Measurements from ENCODE around the gene PRKD1.
"Not testable (repeated sequence)": the region's sequence is repeated elsewhere in the genome, so short reads cannot be mapped to it uniquely, and the experiment has no call there.

Gene PRKD1

DNA sequence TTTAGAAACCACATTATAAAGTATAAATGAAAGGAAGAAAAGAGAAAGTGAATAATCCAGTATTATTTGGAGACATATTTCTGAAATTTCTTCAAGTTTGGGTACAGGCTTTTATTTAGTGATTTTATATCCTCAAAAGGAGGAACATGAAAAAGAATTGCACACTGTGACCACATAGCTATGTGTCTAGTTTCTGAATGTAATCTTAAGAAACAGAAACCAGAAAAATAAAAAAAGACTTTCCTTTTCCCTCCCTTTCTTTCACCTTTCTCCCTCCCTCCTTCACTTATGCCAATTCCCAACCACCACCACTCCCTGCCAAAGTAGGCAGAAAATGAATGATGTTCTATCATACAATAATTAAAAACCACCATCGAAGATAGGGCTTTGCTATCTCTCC is 189.6 kb downstream of the PRKD1 start:
- Histone ChIP-seq H3K36me3 (ENCODE audit: control insufficient read depth, insufficient read depth, low read length, severe bottlenecking) (no peaks in the 10 kb centered on the region), H3K9me3 (ENCODE audit: control insufficient read depth, low read length) (no peaks in the 10 kb centered on the region), H3K4me3 (ENCODE audit: low read length) (no peak overlapping the region), H3K27me3 (replicated peaks; ENCODE audit: control insufficient read depth, insufficient read depth, low read length) (no peaks in the 10 kb centered on the region), H3K4me1 (ENCODE audit: control insufficient read depth, insufficient read depth, low read length) (peaks cover 50% of the 10 kb centered on the region), H3K9ac (ENCODE audit: low read length) (no peak overlapping the region)
- no peak for DNase-seq (ENCODE audit: low read depth)

DNA sequence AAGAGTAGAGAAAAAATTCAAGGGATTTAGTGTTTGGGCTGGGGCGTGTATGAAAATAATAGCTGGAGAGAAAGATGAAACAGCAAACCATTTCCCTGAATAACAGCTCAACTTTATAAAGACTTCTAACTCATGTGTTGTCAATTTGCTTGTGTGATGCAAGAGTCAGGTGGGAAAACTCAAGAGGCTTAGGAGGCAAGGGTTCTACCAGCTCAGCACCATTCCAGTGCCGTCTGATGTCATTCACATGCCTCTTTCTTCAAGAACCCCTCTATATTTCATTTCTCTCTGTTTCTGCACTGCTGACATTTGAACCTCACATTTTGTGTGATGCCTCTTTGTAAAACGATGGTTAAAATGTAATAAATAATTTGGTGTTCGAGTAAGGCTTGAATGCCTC is 192.2 kb downstream of the PRKD1 start:
- Histone ChIP-seq H3K9ac (ENCODE audit: low read length) (no peak overlapping the region), H3K4me3 (ENCODE audit: low read length) (no peak overlapping the region), H3K9me3 (ENCODE audit: control insufficient read depth, low read length) (no peaks in the 10 kb centered on the region), H3K4me1 (ENCODE audit: control insufficient read depth, insufficient read depth, low read length) (peaks cover 26% of the 10 kb centered on the region), H3K36me3 (ENCODE audit: control insufficient read depth, insufficient read depth, low read length, severe bottlenecking) (no peaks in the 10 kb centered on the region), H3K27me3 (replicated peaks; ENCODE audit: control insufficient read depth, insufficient read depth, low read length) (no peaks in the 10 kb centered on the region)
- DNase-seq (ENCODE audit: low read depth), result peak; percentile 63

DNA sequence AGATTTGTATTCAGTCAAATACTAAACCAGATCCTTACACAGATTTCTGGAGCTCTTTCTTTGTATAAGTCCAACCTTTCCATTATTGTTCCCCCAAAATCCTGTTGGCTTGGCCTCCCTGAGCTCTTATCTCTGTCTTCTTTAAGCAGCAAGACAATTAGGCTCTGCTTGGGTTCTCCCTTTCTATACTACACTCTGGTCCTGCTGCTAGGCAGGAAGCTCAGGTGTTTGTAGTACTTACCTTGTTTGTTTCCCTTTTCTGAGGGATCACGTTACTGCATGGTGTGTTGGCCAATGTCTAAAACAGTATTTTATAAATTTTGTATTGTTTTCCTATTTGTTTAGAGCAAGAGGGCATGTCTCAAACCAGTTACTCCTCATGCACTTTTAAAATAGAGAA is 192.9 kb downstream of the PRKD1 start:
- DNase-seq (ENCODE audit: low read depth), result no peak
- Histone ChIP-seq H3K4me3 (ENCODE audit: low read length) (no peak overlapping the region), H3K27me3 (replicated peaks; ENCODE audit: control insufficient read depth, insufficient read depth, low read length) (no peaks in the 10 kb centered on the region), H3K9ac (ENCODE audit: low read length) (no peak overlapping the region), H3K4me1 (ENCODE audit: control insufficient read depth, insufficient read depth, low read length) (peaks cover 18% of the 10 kb centered on the region), H3K36me3 (ENCODE audit: control insufficient read depth, insufficient read depth, low read length, severe bottlenecking) (no peaks in the 10 kb centered on the region), H3K9me3 (ENCODE audit: control insufficient read depth, low read length) (no peaks in the 10 kb centered on the region)

DNA sequence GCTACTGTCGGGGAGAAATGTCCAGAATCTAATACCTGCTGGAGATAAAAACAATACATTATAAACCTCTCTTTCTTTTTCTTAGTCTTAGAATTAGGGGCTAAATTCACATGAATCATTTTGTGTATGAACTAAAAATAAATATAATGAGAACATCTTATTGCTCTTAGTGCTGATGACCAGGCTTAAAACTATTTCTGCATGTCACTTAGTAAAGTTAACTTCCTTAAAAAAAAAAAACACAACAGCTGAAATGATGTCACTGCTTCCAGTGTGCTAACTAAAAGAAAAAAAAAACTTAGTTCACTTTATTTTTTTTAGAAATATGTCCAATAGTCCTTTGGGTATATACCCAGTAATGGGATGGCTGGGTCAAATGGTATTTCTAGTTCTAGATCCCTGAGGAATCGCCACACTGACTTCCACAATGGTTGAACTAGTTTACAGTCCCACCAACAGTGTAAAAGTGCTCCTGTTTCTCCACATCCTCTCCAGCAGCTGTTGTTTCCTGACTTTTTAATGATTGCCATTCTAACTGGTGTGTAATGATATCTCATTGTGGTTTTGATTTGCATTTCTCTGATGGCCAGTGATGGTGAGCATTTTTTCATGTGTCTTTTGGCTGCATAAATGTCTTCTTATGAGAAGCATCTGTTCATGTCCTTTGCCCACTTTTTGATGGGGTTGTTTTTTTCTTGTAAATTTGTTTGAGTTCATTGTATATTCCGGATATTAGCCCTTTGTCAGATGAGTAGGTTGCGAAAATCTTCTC is 200.9 kb downstream of the PRKD1 start:
- peak overlapping the region; percentile 1 for H3K9ac ChIP-seq (ENCODE audit: low read length)
- peaks cover 23% of the 10 kb centered on the region for H3K4me1 ChIP-seq (ENCODE audit: control insufficient read depth, insufficient read depth, low read length)
- not testable (repeated sequence) for H3K9me3 ChIP-seq (ENCODE audit: control insufficient read depth, low read length); H3K27me3 ChIP-seq (replicated peaks; ENCODE audit: control insufficient read depth, insufficient read depth, low read length); H3K36me3 ChIP-seq (ENCODE audit: control insufficient read depth, insufficient read depth, low read length, severe bottlenecking)
- peak overlapping the region; percentile 20 for H3K4me3 ChIP-seq (ENCODE audit: low read length)
- DNase-seq (ENCODE audit: low read depth), result peak; percentile 61

DNA sequence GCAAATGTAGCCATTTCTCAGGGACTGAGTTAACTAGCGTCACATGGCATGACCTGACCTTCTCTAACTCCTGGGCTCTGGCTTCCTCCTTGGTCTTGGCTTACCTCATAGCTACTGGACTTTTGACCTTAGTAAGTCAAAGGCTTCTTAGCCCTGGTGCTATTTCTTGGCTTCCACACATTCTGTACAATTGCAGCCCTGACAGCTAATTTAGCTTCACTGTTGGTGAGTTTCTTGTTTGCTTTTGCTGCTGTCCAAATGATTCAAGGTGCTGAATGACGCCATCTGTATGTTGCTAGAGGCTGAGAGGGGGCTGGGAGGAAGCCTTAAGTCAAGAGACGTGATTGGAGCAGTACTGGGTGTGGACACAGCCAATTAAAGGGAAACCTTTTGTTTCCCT is 202.7 kb downstream of the PRKD1 start:
- Histone ChIP-seq H3K36me3 (ENCODE audit: control insufficient read depth, insufficient read depth, low read length, severe bottlenecking) (no peaks in the 10 kb centered on the region), H3K27me3 (replicated peaks; ENCODE audit: control insufficient read depth, insufficient read depth, low read length) (no peaks in the 10 kb centered on the region), H3K4me1 (ENCODE audit: control insufficient read depth, insufficient read depth, low read length) (peaks cover 23% of the 10 kb centered on the region), H3K9me3 (ENCODE audit: control insufficient read depth, low read length) (no peaks in the 10 kb centered on the region), H3K9ac (ENCODE audit: low read length) (no peak overlapping the region), H3K4me3 (ENCODE audit: low read length) (no peak overlapping the region)
- DNase-seq (ENCODE audit: low read depth), result peak; percentile 36

DNA sequence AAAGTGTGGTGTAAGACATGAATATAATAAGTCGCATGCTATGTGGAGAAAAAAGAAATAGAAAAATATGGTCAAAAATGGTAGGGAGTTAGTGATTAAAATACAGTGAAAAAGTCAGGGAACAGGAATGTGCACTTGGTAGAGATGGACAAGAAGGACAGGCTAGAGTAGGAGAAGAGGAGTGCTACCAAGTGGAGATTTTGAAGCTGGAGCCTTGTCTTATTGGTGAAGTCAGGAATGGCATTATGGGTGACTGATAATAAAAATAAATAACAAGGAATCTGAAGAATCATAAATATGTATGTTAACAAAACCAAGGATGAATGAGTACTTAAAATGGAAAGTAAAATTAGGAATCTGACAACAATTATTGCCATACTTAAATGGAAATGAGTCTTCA is 204.8 kb downstream of the PRKD1 start:
- no peak overlapping the region for H3K9ac ChIP-seq (ENCODE audit: low read length)
- DNase-seq (ENCODE audit: low read depth), result no peak
- peaks cover 23% of the 10 kb centered on the region for H3K4me1 ChIP-seq (ENCODE audit: control insufficient read depth, insufficient read depth, low read length)
- H3K9me3 ChIP-seq (ENCODE audit: control insufficient read depth, low read length), result no peaks in the 10 kb centered on the region
- H3K4me3 ChIP-seq (ENCODE audit: low read length), result no peak overlapping the region
- H3K36me3 ChIP-seq (ENCODE audit: control insufficient read depth, insufficient read depth, low read length, severe bottlenecking), result peaks cover 4% of the 10 kb centered on the region
- H3K27me3 ChIP-seq (replicated peaks; ENCODE audit: control insufficient read depth, insufficient read depth, low read length), result no peaks in the 10 kb centered on the region

DNA sequence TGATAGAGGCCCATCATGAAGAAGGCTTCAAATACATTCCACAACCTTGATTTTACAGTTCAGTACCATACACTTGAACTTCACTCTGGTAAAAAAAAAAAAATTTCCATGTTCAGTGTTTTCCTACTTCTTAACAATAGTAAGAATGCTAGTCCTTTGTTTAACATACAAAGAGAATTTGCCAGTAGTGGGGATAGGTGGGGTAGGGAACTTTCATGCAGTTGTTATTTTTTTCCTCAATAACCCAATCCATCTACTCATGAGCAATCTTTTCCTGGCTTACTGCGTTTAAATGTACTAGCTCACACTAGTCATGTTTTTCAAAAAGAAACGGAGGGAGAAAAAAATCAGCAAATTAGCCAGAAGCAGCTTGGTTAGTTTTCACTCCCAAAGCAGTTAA is 206.1 kb downstream of the PRKD1 start:
- peaks cover 26% of the 10 kb centered on the region for H3K4me1 ChIP-seq (ENCODE audit: control insufficient read depth, insufficient read depth, low read length)
- peaks cover 5% of the 10 kb centered on the region for H3K36me3 ChIP-seq (ENCODE audit: control insufficient read depth, insufficient read depth, low read length, severe bottlenecking)
- no peak overlapping the region for H3K4me3 ChIP-seq (ENCODE audit: low read length)
- H3K9ac ChIP-seq (ENCODE audit: low read length), result no peak overlapping the region
- DNase-seq (ENCODE audit: low read depth), result no peak
- H3K27me3 ChIP-seq (replicated peaks; ENCODE audit: control insufficient read depth, insufficient read depth, low read length), result no peaks in the 10 kb centered on the region
- H3K9me3 ChIP-seq (ENCODE audit: control insufficient read depth, low read length), result no peaks in the 10 kb centered on the region

DNA sequence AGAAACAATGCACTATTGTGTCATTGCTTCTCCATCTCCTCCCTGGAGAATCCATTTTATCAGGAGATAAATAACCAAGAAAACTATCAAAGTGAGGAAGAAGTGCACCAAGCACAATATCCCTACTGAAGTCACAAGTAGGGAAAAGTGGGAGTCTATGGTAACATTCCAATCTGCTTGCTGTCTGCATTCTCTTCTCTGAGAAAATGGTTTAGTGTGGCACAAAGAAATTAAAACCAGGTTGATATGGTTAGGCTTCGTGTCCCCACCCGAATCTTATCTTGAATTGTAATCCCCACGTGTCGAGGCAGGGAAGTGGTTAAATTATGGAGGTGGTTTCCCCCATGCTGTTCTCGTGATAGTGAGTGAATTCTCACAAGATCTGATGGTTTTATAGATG is 209.7 kb downstream of the PRKD1 start:
- DNase-seq (ENCODE audit: low read depth), result no peak
- H3K4me1 ChIP-seq (ENCODE audit: control insufficient read depth, insufficient read depth, low read length), result peaks cover 19% of the 10 kb centered on the region
- no peak overlapping the region for H3K4me3 ChIP-seq (ENCODE audit: low read length)

DNA sequence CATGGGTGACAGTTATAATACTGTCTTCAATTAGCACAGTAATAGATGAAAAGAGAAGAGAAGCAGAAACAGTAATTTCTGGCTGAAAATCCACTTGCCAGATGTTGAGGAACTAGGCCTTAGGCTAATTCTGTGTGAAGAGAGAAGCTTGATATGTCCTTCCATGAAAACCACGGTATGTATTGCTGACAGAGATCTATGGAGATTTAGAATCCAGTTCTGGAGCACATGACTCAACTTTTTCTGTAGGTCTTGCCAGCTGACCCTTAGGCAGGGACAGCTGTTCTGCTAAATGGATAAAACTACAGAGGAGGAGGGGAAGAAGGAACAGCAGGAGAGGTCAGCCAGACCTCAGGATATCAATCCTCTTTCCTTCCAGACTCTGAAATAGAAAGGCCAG is 211.5 kb downstream of the PRKD1 start:
- peak overlapping the region; percentile 14 for H3K9ac ChIP-seq (ENCODE audit: low read length)
- no peaks in the 10 kb centered on the region for H3K27me3 ChIP-seq (replicated peaks; ENCODE audit: control insufficient read depth, insufficient read depth, low read length)
- H3K36me3 ChIP-seq (ENCODE audit: control insufficient read depth, insufficient read depth, low read length, severe bottlenecking), result peaks cover 5% of the 10 kb centered on the region
- peak; percentile 57 for DNase-seq (ENCODE audit: low read depth)
- no peaks in the 10 kb centered on the region for H3K9me3 ChIP-seq (ENCODE audit: control insufficient read depth, low read length)
- H3K4me1 ChIP-seq (ENCODE audit: control insufficient read depth, insufficient read depth, low read length), result peaks cover 19% of the 10 kb centered on the region
- H3K4me3 ChIP-seq (ENCODE audit: low read length), result no peak overlapping the region

More for the DNA sequence above, 209.7 kb downstream of the PRKD1 start:
- H3K36me3 ChIP-seq (ENCODE audit: control insufficient read depth, insufficient read depth, low read length, severe bottlenecking), result peaks cover 5% of the 10 kb centered on the region
- no peaks in the 10 kb centered on the region for H3K27me3 ChIP-seq (replicated peaks; ENCODE audit: control insufficient read depth, insufficient read depth, low read length)
- H3K9ac ChIP-seq (ENCODE audit: low read length), result no peak overlapping the region
- H3K9me3 ChIP-seq (ENCODE audit: control insufficient read depth, low read length), result no peaks in the 10 kb centered on the region

DNA sequence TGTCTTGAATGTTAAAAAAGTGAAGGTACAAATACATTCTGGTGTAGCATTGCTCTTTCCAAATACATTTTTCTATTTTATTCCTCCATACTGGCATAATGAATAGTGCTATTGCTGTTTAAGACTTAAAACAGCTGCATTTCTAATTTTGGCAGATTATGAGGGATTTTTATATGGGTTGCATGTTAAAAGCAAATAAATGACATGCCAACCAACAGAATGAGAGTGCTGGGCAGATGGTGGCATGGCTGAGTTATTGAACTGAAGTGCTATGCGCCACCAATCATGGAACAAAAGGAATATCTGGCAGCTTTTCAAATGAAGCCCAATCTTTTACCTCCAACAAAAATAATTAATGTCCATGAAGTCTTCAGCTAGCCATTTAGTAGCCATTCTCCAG is 215.0 kb downstream of the PRKD1 start:
- DNase-seq (ENCODE audit: low read depth), result no peak
- no peak overlapping the region for H3K9ac ChIP-seq (ENCODE audit: low read length)
- peaks cover 26% of the 10 kb centered on the region for H3K4me1 ChIP-seq (ENCODE audit: control insufficient read depth, insufficient read depth, low read length)
- H3K9me3 ChIP-seq (ENCODE audit: control insufficient read depth, low read length), result no peaks in the 10 kb centered on the region
- H3K27me3 ChIP-seq (replicated peaks; ENCODE audit: control insufficient read depth, insufficient read depth, low read length), result no peaks in the 10 kb centered on the region
- H3K36me3 ChIP-seq (ENCODE audit: control insufficient read depth, insufficient read depth, low read length, severe bottlenecking), result no peaks in the 10 kb centered on the region
- H3K4me3 ChIP-seq (ENCODE audit: low read length), result no peak overlapping the region

DNA sequence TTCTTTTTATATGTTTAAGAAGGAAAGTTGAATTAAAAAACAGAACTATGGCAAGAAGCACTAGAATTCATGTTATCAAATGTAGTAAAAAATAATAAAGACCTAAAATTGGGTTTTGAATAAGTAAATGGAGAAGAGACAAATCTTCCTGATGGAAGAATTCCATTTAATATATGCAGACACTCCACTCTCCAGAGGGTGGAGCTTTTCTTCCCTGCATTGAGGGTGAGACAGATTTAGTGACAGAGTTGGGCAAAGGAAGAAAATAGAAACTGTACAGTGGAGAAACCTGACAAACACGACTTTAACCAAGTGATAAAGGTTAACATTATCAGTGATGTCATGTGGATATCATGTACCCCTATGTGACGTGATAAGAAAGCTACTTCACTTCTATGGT is 217.6 kb downstream of the PRKD1 start:
- peak; percentile 22 for DNase-seq (ENCODE audit: low read depth)

DNA sequence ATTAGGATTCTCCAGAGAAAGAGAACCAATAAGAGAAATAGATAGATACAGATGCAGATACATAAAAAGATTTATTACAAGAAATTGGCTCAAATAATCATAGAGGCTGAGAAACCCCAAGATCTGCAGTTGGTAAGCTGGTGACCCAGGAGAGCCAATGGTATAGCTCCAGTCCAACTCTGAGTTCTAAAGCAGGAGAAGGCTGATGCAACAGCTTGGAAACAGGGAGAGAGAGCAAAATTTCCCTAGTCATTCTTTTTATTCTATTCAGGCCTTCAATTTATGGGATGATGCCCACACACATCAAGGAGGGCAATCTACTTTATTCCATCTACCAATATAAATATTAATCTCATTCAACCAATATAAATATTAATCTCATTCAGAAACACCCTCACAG is 218.2 kb downstream of the PRKD1 start:
- DNase-seq (ENCODE audit: low read depth), result peak; percentile 66
- Histone ChIP-seq H3K36me3 (ENCODE audit: control insufficient read depth, insufficient read depth, low read length, severe bottlenecking) (no peaks in the 10 kb centered on the region), H3K9me3 (ENCODE audit: control insufficient read depth, low read length) (no peaks in the 10 kb centered on the region), H3K4me3 (ENCODE audit: low read length) (no peak overlapping the region), H3K27me3 (replicated peaks; ENCODE audit: control insufficient read depth, insufficient read depth, low read length) (no peaks in the 10 kb centered on the region), H3K4me1 (ENCODE audit: control insufficient read depth, insufficient read depth, low read length) (peaks cover 7% of the 10 kb centered on the region), H3K9ac (ENCODE audit: low read length) (no peak overlapping the region)

More for the DNA sequence above, 217.6 kb downstream of the PRKD1 start:
- Histone ChIP-seq H3K36me3 (ENCODE audit: control insufficient read depth, insufficient read depth, low read length, severe bottlenecking) (no peaks in the 10 kb centered on the region), H3K9ac (ENCODE audit: low read length) (no peak overlapping the region), H3K27me3 (replicated peaks; ENCODE audit: control insufficient read depth, insufficient read depth, low read length) (no peaks in the 10 kb centered on the region), H3K4me1 (ENCODE audit: control insufficient read depth, insufficient read depth, low read length) (peaks cover 7% of the 10 kb centered on the region), H3K4me3 (ENCODE audit: low read length) (no peak overlapping the region), H3K9me3 (ENCODE audit: control insufficient read depth, low read length) (no peaks in the 10 kb centered on the region)

Data from adipocyte (in vitro differentiated cells).